Measurements from ENCODE around the gene TWF2.

Gene TWF2

DNA sequence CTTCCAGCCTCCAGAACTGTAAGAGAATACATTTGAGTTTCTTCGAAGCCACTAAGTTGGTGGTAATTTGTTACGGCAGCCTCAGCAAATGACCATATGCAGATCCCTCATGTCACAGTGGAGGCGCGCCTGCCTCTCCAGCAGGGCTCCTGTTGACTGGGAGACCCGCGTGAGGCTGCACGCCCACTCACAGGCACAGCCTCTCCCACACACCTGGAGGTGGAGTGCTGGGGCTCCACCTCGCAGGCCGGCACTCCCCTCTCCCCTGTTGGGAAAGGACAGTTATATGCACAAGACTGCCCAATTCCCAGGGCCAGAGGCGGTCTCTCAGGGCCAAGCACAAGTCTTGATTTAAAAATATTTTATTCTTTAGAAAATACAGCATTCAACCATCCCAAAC lies 10.7 kb downstream of the TWF2 start:
- TF ChIP-seq, protein P1, sequence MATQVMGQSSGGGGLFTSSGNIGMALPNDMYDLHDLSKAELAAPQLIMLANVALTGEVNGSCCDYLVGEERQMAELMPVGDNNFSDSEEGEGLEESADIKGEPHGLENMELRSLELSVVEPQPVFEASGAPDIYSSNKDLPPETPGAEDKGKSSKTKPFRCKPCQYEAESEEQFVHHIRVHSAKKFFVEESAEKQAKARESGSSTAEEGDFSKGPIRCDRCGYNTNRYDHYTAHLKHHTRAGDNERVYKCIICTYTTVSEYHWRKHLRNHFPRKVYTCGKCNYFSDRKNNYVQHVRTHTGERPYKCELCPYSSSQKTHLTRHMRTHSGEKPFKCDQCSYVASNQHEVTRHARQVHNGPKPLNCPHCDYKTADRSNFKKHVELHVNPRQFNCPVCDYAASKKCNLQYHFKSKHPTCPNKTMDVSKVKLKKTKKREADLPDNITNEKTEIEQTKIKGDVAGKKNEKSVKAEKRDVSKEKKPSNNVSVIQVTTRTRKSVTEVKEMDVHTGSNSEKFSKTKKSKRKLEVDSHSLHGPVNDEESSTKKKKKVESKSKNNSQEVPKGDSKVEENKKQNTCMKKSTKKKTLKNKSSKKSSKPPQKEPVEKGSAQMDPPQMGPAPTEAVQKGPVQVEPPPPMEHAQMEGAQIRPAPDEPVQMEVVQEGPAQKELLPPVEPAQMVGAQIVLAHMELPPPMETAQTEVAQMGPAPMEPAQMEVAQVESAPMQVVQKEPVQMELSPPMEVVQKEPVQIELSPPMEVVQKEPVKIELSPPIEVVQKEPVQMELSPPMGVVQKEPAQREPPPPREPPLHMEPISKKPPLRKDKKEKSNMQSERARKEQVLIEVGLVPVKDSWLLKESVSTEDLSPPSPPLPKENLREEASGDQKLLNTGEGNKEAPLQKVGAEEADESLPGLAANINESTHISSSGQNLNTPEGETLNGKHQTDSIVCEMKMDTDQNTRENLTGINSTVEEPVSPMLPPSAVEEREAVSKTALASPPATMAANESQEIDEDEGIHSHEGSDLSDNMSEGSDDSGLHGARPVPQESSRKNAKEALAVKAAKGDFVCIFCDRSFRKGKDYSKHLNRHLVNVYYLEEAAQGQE (IDR thresholded peaks at IDR 0.05; ENCODE audit: insufficient replicate concordance, low read depth), result no peak
- TF ChIP-seq, protein P2, sequence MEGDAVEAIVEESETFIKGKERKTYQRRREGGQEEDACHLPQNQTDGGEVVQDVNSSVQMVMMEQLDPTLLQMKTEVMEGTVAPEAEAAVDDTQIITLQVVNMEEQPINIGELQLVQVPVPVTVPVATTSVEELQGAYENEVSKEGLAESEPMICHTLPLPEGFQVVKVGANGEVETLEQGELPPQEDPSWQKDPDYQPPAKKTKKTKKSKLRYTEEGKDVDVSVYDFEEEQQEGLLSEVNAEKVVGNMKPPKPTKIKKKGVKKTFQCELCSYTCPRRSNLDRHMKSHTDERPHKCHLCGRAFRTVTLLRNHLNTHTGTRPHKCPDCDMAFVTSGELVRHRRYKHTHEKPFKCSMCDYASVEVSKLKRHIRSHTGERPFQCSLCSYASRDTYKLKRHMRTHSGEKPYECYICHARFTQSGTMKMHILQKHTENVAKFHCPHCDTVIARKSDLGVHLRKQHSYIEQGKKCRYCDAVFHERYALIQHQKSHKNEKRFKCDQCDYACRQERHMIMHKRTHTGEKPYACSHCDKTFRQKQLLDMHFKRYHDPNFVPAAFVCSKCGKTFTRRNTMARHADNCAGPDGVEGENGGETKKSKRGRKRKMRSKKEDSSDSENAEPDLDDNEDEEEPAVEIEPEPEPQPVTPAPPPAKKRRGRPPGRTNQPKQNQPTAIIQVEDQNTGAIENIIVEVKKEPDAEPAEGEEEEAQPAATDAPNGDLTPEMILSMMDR (IDR thresholded peaks at IDR 0.05; ENCODE audit: insufficient read depth, low read length), result no peak
- TF ChIP-seq POLR2AphosphoS5 (IDR thresholded peaks at IDR 0.05; ENCODE audit: low read depth) (no peak; the same call in none of the 2 replicates), GABPA (IDR thresholded peaks at IDR 0.05; ENCODE audit: low read depth) (no peak), SPI1 (IDR thresholded peaks at IDR 0.05; ENCODE audit: borderline replicate concordance, low read depth) (no peak)
- no peaks in the 10 kb centered on the region for H3K27me3 ChIP-seq (ENCODE audit: insufficient read depth, poor library complexity, severe bottlenecking)
- H3K4me3 ChIP-seq (replicated peaks; ENCODE audit: insufficient read depth, low read length), result no peak overlapping the region
- DNase-seq (ENCODE audit: low read depth in 1 of 2, low spot score in 1 of 2), result no peak
- no peak overlapping the region for H3K27ac ChIP-seq (replicated peaks)

DNA sequence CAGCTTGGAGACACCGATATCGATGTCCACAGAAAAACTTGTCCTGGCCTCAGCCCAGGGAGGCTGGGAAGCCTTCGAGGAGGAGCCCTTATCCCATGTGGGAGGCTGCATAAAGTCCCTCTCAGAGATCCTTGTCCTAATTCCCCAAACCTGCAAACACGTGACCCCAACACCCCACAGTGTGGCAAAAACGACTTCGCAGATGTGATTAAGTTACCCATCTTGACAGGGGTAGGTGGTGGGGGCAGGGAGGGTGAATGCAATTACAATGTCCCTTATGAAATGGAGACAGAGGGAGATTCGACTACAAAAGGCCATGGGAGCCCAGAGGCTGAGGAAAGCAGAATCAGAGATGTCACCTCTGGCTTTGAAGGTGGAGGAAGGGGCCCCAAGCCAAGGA lies 11.2 kb downstream of the TWF2 start:
- no peak for DNase-seq (ENCODE audit: low read depth in 1 of 2, low spot score in 1 of 2)
- H3K4me3 ChIP-seq (replicated peaks; ENCODE audit: insufficient read depth, low read length), result no peak overlapping the region
- H3K27me3 ChIP-seq (ENCODE audit: insufficient read depth, poor library complexity, severe bottlenecking), result no peaks in the 10 kb centered on the region
- no peak overlapping the region; the same call in 1 of the 2 replicates for H3K27ac ChIP-seq (replicated peaks)
- TF ChIP-seq, protein P1 (IDR thresholded peaks at IDR 0.05; ENCODE audit: insufficient replicate concordance, low read depth), result no peak
- TF ChIP-seq GABPA (IDR thresholded peaks at IDR 0.05; ENCODE audit: low read depth) (no peak), POLR2AphosphoS5 (IDR thresholded peaks at IDR 0.05; ENCODE audit: low read depth) (no peak), SPI1 (IDR thresholded peaks at IDR 0.05; ENCODE audit: borderline replicate concordance, low read depth) (no peak)
- TF ChIP-seq, protein P2 (IDR thresholded peaks at IDR 0.05; ENCODE audit: insufficient read depth, low read length), result no peak

DNA sequence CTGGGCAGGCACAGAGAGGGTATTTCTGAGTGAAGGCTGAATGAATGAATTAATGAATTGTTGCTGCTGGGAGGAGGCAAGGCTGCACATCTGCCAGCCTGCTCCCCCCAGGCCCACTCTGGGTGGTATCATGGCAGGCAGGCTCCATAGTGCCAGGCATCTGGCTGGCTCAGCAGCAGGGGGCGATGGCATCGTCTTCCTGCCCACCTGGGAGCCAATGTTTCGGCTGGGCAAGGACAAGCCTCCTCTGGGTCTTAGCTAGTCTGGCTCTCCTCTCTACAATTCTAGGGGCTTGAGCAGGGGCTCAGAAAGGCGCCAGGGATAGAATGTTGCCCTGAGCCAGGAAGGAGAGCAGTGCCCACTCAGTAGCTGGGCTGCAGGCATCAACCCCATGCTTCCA lies 11.8 kb downstream of the TWF2 start:
- TF ChIP-seq POLR2AphosphoS5 (IDR thresholded peaks at IDR 0.05; ENCODE audit: low read depth) (no peak), GABPA (IDR thresholded peaks at IDR 0.05; ENCODE audit: low read depth) (no peak), SPI1 (IDR thresholded peaks at IDR 0.05; ENCODE audit: borderline replicate concordance, low read depth) (no peak)
- TF ChIP-seq, protein P1 (IDR thresholded peaks at IDR 0.05; ENCODE audit: insufficient replicate concordance, low read depth), result no peak
- TF ChIP-seq, protein P2 (IDR thresholded peaks at IDR 0.05; ENCODE audit: insufficient read depth, low read length), result no peak
- Histone ChIP-seq H3K27ac (replicated peaks) (peak overlapping the region; percentile 76), H3K27me3 (ENCODE audit: insufficient read depth, poor library complexity, severe bottlenecking) (no peaks in the 10 kb centered on the region), H3K4me3 (replicated peaks; ENCODE audit: insufficient read depth, low read length) (no peak overlapping the region)
- DNase-seq (ENCODE audit: low read depth in 1 of 2, low spot score in 1 of 2), result no peak
